AG04450 (cell line): ENCODE measurements around the gene CES2. TPM values are rescaled to one million over a fixed set of nuclear protein-coding genes. Genes with fewer than 3 reads are reported as not detected.
A peak's percentile ranks its signal among the peaks of the same experiment; 100 is the strongest.

Source experiments
- CTCF ChIA-PET: fragments of 300-600, 350-600 bp; formaldehyde crosslinking; extraction: SDS; loops from one replicate; lab custom pipeline; 2022; ENCODE audit warnings: antibody characterized with exemption, inconsistent platforms; lab: Charles Lee
- POLR2A ChIA-PET: fragments of 350-600 bp; formaldehyde crosslinking; extraction: SDS; loops from one replicate; lab custom pipeline; 2021; ENCODE audit warnings: antibody characterized with exemption, inconsistent platforms; lab: Yijun Ruan, JAX
- DNase-seq: peaks from one replicate; pipeline ENCODE4 v3.0.0-alpha.2; 2011; ENCODE audit warnings: low read depth, low spot score
- H3K27ac ChIP-seq: one replicate; pipeline ENCODE4 v1.5.1; 2012; ENCODE audit warnings: low read depth, low read length, control low read depth
- H3K27me3 ChIP-seq: one replicate; pipeline ENCODE4 v1.6.0; 2012; ENCODE audit warnings: low read length; ENCODE audit not compliant: control insufficient read depth, insufficient read depth
- H3K4me3 ChIP-seq: 2 replicates; pipeline ENCODE4 v1.5.1; 2011; ENCODE audit warnings: mild to moderate bottlenecking, low read depth, low read length, control low read depth
- H3K9me3 ChIP-seq: 2 replicates; pipeline ENCODE4 v1.5.1; 2012; ENCODE audit warnings: low read length; ENCODE audit not compliant: control insufficient read depth, insufficient read depth
- polyA plus RNA-seq: library from polyadenylated mRNA; depleted of rRNA; stranded (reverse); fragments of >200 nt; gene quantifications from 2 replicates; pipeline ENCODE4 v1.2.3, GENCODE V29; 2011
- TF ChIP-seq, protein P1 (sequence below): IDR thresholded peaks from 2 replicates; pipeline ENCODE4 v1.5.1; 2011; ENCODE audit warnings: low read depth, low read length, control low read depth, inconsistent platforms

The CES2 gene
- polyA plus RNA-seq, 1 experiment = 20.7 TPM

DNA sequence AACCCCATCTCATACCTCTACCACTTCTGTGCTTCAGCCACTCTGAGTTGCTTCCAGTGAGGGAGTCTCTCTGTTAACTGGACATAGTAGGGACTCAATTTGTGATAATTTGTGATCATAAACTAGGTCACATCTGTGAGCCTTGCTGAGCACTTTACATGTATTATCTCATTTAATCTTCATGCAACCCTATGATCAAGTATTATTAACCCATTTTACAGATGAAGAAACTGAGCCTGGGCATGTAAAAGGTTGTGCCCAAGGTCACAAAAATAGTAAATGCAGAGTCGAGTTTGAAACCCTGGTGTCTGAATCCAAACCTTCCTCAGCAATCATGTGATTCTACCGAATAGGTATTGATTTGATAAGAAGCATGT is 36.4 kb upstream of the CES2 start:
- ChIA-PET POLR2A (interaction anchor here (1.1 kb wide), 1 partner anchor 35 kb away, joined by 4 read pairs; the partner anchor contains the start of gene CIAO2B), CTCF (interaction anchor here (1.1 to 5.6 kb wide), 2 partner anchors 28 to 256 kb away, joined by 4 to 77 read pairs; partner anchors contain the start of gene RRAD)
- H3K9me3 ChIP-seq = no peaks in the 10 kb centered on the region
- TF ChIP-seq, protein P1, sequence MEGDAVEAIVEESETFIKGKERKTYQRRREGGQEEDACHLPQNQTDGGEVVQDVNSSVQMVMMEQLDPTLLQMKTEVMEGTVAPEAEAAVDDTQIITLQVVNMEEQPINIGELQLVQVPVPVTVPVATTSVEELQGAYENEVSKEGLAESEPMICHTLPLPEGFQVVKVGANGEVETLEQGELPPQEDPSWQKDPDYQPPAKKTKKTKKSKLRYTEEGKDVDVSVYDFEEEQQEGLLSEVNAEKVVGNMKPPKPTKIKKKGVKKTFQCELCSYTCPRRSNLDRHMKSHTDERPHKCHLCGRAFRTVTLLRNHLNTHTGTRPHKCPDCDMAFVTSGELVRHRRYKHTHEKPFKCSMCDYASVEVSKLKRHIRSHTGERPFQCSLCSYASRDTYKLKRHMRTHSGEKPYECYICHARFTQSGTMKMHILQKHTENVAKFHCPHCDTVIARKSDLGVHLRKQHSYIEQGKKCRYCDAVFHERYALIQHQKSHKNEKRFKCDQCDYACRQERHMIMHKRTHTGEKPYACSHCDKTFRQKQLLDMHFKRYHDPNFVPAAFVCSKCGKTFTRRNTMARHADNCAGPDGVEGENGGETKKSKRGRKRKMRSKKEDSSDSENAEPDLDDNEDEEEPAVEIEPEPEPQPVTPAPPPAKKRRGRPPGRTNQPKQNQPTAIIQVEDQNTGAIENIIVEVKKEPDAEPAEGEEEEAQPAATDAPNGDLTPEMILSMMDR = no peak
- peak overlapping the region; percentile 69 for H3K27ac ChIP-seq
- DNase-seq = no peak
- H3K27me3 ChIP-seq = no peaks in the 10 kb centered on the region
- no peak overlapping the region for H3K4me3 ChIP-seq

DNA sequence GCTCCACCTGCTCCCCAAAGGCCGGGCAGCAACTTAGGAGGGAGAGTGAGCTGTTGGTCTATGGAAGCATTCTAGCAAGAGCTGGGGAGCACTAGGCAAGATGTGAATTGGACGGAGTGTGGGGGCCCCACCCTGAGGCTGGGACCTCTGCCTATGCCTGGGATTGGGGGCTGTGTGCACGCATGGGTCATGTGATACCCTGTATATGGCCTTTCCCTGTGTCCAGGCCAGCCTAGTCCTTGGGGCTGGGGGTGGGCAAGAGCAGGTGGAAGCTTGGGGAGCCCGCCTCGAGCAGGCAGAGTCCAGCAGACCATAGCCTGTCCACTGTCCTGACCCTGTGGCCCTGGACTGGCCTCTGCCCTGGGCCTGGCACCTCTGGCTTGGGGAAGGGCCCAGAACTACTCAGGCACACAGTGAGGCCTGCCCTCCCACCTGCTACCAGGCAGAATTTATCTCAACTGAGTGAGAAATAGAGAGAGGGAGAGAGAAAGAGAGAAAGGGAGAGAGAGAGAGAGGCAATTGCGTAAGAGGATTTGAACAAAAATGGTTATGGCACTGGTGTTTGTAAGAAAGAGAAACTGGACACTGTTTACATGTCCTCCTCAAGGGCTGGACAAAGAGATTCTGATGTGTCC is 35.9 kb upstream of the CES2 start:
- peak overlapping the region; percentile 69 for H3K27ac ChIP-seq
- POLR2A ChIA-PET = interaction anchor here (1.0 to 1.3 kb wide), 2 partner anchors 11 to 32 kb away, joined by 3 read pairs; no protein-coding TSS in a partner anchor

DNA sequence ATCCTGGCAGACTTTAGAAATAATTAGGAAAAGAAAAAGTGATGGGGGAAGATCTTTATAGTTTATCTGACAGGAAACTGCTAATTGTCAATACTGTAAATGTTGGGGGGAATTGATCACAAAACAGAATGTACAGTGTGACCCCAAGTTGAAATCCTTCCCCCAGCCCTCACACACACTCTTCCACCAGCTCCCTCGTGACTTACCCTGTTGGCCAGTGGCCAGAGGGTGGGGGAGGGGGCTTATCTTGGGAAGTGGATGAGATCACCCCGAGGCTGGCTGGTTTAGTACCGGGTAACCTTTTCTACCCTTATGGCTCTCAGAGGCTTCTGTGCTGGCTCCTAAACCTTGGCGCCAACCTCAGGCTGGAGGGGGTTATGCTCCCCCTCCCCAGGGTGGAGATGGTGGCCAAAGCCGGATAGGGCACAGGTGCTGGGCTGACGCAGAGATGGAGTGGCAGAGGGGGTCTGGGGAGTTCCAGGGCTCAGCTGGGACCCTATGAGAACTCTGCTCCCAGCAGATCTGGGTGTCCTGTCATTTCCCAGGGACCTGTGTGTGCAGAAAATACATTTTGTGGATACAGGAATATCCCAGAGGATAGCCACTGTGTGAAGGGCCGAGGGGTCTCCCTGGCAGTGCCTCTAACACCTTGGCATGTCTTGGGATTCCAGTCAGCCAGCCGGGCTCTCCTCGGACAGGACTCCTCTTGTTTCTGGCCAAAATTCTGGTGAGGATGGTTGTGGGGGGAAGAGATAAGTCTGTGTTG is 35.2 kb upstream of the CES2 start:
- Histone ChIP-seq H3K4me3 (no peak overlapping the region), H3K27me3 (no peaks in the 10 kb centered on the region), H3K9me3 (no peaks in the 10 kb centered on the region), H3K27ac (peak overlapping the region; percentile 69)
- ChIA-PET POLR2A (interaction anchor here (1.0 to 1.3 kb wide), 2 partner anchors 10 to 31 kb away, joined by 3 read pairs; no protein-coding TSS in a partner anchor), CTCF (interaction anchor here (0.5 to 0.6 kb wide), 2 partner anchors 27 to 133 kb away, joined by 3 read pairs; no protein-coding TSS in a partner anchor)
- TF ChIP-seq, protein P1 = no peak
- DNase-seq = peak; percentile 53

More for the DNA sequence above, 35.9 kb upstream of the CES2 start:
- Histone ChIP-seq H3K9me3 (no peaks in the 10 kb centered on the region), H3K27me3 (no peaks in the 10 kb centered on the region), H3K4me3 (no peak overlapping the region)
- no peak for DNase-seq
- TF ChIP-seq, protein P1 = no peak
- CTCF ChIA-PET = interaction anchor here (0.5 to 5.6 kb wide), 3 partner anchors 26 to 133 kb away, joined by 3 to 77 read pairs (median 3); partner anchors contain the start of gene RRAD

DNA sequence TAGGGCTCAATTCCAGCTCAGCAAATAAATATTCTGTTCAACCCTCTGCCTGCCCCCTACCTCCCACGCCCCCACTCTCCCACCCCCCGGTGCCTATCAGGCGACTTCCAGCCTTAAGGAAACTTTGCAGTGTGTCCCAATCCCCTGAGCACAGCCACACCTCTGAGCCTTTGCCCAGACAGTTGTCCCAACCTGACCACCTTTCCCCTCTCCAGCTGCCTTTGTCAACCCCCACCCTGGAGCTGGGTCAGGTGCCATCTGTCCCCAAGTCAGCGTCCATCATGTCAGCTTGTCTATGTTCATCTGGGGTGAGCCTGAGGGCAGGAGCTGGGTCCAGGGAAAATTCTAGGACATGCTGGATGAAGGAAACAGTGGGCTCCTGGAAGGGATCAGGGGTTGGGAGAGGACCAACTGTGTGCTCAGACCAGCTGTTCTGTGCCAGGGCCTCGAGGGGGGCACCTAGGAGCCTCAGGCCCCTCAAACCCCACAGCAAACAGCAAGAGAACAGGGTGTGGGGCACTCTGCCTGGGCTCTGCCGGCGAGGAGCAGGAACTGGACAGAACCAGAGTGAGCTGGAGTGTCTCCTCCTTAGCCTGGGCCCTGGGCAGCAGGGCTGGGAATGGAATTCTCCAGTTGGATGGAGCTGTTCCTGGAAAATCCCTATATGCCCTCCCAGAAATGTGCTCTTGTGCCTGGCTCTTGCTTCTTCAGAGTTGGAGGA is 34.4 kb upstream of the CES2 start:
- Histone ChIP-seq H3K27me3 (no peaks in the 10 kb centered on the region), H3K27ac (no peak overlapping the region), H3K9me3 (no peaks in the 10 kb centered on the region), H3K4me3 (no peak overlapping the region)
- no peak for DNase-seq
- CTCF ChIA-PET = interaction anchor here (1.0 kb wide), 1 partner anchor 35 kb away, joined by 3 read pairs; no protein-coding TSS in a partner anchor
- POLR2A ChIA-PET = interaction anchor here (0.9 to 1.3 kb wide), 2 partner anchors 10 to 28 kb away, joined by 3 read pairs; no protein-coding TSS in a partner anchor
- TF ChIP-seq, protein P1 = no peak
